22Rv1 (cell line): ENCODE data around the gene SMIM8.

Source experiments
- CTCF ChIP-seq: fragments of 450-650 bp; IDR thresholded peaks from 2 replicates; pipeline ENCODE4 v1.5.1; 2017; ENCODE audit warnings: mild to moderate bottlenecking
- ZFX ChIP-seq: fragments of 450-650 bp; IDR thresholded peaks from 2 replicates; pipeline ENCODE4 v1.6.1; 2017; ENCODE audit warnings: antibody characterized with exemption, borderline replicate concordance

GRCh38 chr6:87283461-87283860 lies 38.9 kb upstream of the SMIM8 start:
- TF ChIP-seq CTCF (no peak), ZFX (no peak)
